Measurements from ENCODE around the gene FGL2.
"Not testable (repeated sequence)": the region's sequence is repeated elsewhere in the genome, so short reads cannot be mapped to it uniquely, and the experiment has no call there.

The FGL2 gene

GRCh38 chr7:77182261-77182660, 17.4 kb downstream of the FGL2 start:
- in situ Hi-C loops (cut with MboI; ENCODE audit: low pct_unique_long_range_greater_than_20kb, low sequenced_read_pairs, unreplicated experiment), result no loop called here
- TF ChIP-seq, protein P1, sequence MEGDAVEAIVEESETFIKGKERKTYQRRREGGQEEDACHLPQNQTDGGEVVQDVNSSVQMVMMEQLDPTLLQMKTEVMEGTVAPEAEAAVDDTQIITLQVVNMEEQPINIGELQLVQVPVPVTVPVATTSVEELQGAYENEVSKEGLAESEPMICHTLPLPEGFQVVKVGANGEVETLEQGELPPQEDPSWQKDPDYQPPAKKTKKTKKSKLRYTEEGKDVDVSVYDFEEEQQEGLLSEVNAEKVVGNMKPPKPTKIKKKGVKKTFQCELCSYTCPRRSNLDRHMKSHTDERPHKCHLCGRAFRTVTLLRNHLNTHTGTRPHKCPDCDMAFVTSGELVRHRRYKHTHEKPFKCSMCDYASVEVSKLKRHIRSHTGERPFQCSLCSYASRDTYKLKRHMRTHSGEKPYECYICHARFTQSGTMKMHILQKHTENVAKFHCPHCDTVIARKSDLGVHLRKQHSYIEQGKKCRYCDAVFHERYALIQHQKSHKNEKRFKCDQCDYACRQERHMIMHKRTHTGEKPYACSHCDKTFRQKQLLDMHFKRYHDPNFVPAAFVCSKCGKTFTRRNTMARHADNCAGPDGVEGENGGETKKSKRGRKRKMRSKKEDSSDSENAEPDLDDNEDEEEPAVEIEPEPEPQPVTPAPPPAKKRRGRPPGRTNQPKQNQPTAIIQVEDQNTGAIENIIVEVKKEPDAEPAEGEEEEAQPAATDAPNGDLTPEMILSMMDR (IDR thresholded peaks at IDR 0.05; ENCODE audit: extremely low read depth, insufficient read depth, missing control alignments), result no peak
- no peak for DNase-seq (ENCODE audit: low spot score)

DNA sequence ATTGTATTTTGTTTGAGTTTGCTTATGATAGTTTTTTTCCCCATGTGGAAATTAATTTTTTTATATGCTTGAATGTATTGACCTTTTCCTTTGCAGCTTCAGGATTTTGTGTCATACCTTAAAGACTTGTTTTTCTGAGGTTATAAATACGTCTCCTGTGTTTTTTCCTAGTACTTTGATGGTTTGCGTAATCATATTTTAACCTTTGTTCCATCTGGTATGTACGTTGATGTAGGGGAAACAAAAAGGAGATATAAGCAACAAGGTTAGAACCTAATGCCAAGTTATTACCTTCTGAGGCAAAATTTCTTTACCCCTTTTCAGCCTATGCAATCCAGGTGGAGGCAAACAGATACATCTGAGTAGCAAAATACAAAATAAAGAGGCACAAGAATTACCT, 17.9 kb downstream of the FGL2 start:
- TF ChIP-seq, protein P1 (IDR thresholded peaks at IDR 0.05; ENCODE audit: extremely low read depth, insufficient read depth, missing control alignments), result no peak
- in situ Hi-C loops (cut with MboI; ENCODE audit: low pct_unique_long_range_greater_than_20kb, low sequenced_read_pairs, unreplicated experiment), result no loop called here
- DNase-seq (ENCODE audit: low spot score), result no peak

DNA sequence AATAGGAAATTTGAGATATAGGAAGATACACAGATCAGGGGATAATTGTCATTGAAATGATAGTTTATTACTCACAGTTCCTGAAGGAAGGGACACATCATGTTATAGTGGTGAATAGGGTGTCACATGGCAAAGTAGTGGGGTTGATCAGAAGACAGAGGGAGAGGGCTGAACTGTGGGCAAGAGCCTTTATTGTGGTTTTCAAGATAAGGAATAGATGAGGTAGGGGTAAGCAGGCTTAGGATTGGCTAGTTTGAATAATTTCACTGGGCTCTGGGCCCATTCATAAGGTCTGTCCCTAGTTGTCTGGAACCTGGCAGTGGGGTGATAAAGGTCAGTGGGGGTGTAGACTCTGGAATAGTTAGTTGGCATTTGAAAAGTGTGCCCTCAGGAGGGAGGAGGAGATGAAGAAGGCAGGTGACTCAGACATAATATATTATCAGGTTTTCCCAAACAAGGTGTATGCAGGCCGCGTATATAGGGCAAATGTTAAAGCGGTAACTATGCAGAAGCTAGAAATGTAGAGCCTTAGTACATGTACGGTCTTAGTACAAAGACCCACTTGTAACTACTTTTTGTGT, 18.5 kb downstream of the FGL2 start:
- TF ChIP-seq, protein P1 (IDR thresholded peaks at IDR 0.05; ENCODE audit: extremely low read depth, insufficient read depth, missing control alignments), result no peak
- in situ Hi-C loops (cut with MboI; ENCODE audit: low pct_unique_long_range_greater_than_20kb, low sequenced_read_pairs, unreplicated experiment), result no loop called here
- DNase-seq (ENCODE audit: low spot score), result no peak

DNA sequence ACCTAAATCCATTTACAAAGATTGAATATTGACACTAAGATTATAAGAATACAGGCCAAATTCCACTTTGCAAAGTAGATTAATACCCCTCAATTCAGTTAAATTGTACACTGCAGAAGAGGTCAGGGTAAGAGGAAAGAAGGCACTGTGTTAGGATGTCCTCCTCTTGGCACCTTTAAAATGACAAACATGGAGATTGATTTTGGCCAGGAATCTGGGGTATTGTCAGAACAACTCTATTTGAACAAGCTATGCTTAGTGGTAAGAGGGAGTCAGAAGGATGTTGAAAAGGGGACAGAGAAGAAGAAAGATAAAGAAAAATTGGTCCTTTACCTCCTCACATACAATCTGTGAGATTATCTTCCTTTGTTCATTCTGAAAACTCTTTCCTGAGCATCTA, 21.6 kb downstream of the FGL2 start:
- in situ Hi-C loops (cut with MboI; ENCODE audit: low pct_unique_long_range_greater_than_20kb, low sequenced_read_pairs, unreplicated experiment); DNase-seq (ENCODE audit: low spot score): not testable (repeated sequence)

GRCh38 chr7:77177321-77177904, 22.2 kb downstream of the FGL2 start:
- in situ Hi-C loops (cut with MboI; ENCODE audit: low pct_unique_long_range_greater_than_20kb, low sequenced_read_pairs, unreplicated experiment); DNase-seq (ENCODE audit: low spot score): not testable (repeated sequence)

DNA sequence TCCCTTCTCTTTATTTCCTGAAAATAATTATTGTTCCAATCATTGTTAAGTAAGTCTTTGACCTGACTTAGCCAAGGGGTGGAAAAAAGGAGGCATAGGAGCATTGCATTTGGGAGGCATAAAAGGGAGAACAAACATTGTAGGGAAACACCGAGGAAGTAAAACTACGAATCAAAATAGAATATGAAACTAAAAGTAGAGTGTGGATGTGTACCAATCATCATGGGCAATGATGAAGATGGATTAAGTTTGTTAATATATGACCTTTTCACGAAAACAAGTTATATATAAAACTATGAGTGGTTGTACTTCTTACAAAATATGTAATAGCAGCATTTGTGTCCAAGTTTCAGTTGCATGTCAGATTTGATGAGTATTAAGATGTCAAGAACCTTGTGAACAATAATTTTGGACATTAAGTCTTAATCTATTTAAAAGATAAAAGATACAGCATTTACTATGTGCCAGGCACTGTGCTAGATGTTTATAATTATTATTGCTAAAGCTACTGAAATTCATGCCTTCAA, 24.3 kb downstream of the FGL2 start:
- in situ Hi-C loops (cut with MboI; ENCODE audit: low pct_unique_long_range_greater_than_20kb, low sequenced_read_pairs, unreplicated experiment); DNase-seq (ENCODE audit: low spot score): not testable (repeated sequence)

- in situ Hi-C loops (cut with MboI; ENCODE audit: low pct_unique_long_range_greater_than_20kb, low sequenced_read_pairs, unreplicated experiment); DNase-seq (ENCODE audit: low spot score): not testable (repeated sequence)
Measured at GRCh38 chr7:77174418-77174817, 25.2 kb downstream of the FGL2 start.

GRCh38 chr7:77172437-77173172, 27.0 kb downstream of the FGL2 start:
- in situ Hi-C loops (cut with MboI; ENCODE audit: low pct_unique_long_range_greater_than_20kb, low sequenced_read_pairs, unreplicated experiment); DNase-seq (ENCODE audit: low spot score): not testable (repeated sequence)

GRCh38 chr7:77171073-77171472, 28.5 kb downstream of the FGL2 start:
- DNase-seq (ENCODE audit: low spot score); in situ Hi-C loops (cut with MboI; ENCODE audit: low pct_unique_long_range_greater_than_20kb, low sequenced_read_pairs, unreplicated experiment): not testable (repeated sequence)

DNA sequence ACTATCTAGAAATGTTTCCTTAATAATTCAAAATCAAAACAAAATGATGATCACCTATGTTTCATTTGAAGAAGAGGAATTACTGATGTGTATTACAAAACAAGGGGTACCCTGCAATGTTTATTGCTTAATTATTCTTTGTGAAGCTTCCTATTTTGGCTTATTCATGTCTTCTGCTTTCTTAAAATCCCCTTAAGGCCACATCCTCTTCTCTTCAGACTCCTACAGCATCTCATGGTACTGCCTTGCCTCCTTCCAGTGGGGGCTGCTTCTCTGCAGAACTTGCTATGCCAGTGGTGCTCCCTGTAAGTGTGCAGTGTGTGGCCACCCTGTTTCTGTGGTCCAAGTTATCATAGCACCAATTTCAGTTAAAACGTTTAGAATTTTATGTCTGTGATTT, 42.2 kb downstream of the FGL2 start:
- peak; percentile 2 for DNase-seq (ENCODE audit: low spot score)
- in situ Hi-C loops (cut with MboI; ENCODE audit: low pct_unique_long_range_greater_than_20kb, low sequenced_read_pairs, unreplicated experiment), result no loop called here
- TF ChIP-seq, protein P1 (IDR thresholded peaks at IDR 0.05; ENCODE audit: extremely low read depth, insufficient read depth, missing control alignments), result no peak

DNA sequence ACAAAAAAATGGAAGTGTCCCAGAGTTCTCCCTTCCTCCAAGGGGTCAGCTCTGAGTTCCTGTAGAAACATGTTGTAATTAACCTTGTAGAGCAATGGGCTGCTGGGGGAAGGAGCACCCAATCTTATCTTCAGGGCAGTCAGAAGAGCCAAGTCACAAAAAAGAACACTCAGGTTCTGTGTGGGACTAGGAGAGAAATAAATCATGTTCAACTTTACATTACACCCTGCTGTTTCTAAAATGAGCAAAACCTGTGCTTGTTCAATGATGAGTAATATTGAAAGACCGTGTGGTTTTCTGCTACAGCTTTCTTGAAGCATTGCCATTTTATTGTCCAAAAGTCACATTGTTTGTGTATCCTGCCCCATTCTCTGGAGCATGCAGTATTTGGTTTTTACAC, 42.6 kb downstream of the FGL2 start:
- DNase-seq (ENCODE audit: low spot score); in situ Hi-C loops (cut with MboI; ENCODE audit: low pct_unique_long_range_greater_than_20kb, low sequenced_read_pairs, unreplicated experiment): not testable (repeated sequence)

DNA sequence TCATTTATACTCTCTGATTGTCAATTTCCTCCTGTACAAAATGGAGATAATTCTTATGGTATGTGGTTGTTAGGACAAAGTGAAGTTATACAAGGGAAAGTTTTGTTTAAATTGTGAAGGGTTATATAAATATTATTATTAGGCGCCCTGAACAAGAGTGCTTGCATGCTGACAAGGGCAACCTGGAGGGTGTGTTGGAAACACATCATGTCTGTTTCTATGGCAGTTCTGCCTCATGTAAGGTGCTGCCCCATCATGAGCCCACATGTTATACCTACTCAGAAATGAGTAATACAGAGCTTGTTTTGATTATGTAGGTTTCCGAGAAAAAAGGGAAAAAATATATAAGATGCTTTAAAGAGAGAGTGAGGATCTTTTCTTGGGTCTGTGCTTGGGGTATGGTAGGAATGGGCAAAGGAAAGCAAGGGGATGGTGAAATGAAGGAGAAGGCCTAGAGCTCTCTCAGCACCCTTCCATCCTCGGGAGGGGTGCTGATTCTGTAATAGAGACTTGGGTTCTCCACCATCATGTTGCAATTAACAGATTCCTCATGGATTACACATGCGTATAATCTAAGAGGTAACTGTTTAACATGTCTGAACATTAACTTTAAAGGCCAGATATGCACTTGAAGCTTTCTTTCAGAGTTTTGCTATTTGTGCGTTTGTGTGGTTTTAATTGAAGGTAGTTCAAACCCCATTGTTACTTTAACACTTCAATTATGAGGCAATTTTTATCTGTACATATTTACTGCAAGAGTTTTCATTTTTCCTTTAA, 43.8 kb downstream of the FGL2 start:
- DNase-seq (ENCODE audit: low spot score); in situ Hi-C loops (cut with MboI; ENCODE audit: low pct_unique_long_range_greater_than_20kb, low sequenced_read_pairs, unreplicated experiment): not testable (repeated sequence)

Data from GM13977 (cell line).